ENCODE measurements around the gene CXCL17.

GRCh38 chr19:42436006-42436405, 6.7 kb downstream of the CXCL17 start:
- TF ChIP-seq GATA2 (IDR thresholded peaks at IDR 0.05; ENCODE audit: low read depth, low read length) (no peak), GATA3 (IDR thresholded peaks at IDR 0.05; ENCODE audit: low read depth, low read length) (no peak)

Measured in SH-SY5Y (cell line).